IMR-90 (cell line): Measurements from ENCODE around the gene PKD1L1.

ENCODE experiments used
- CTCF ChIP-seq: conservative IDR thresholded peaks from 2 replicates; pipeline ENCODE4 v1.5.1; 2012; ENCODE audit warnings: mild to moderate bottlenecking, low read depth, low read length, improper control_type of control experiment
- RAD21 ChIP-seq: IDR thresholded peaks from 2 replicates; pipeline ENCODE4 v1.6.1; 2012; ENCODE audit warnings: low read length, improper control_type of control experiment
- USF2 ChIP-seq: fragments of 150-350 bp; IDR thresholded peaks from 2 replicates; pipeline ENCODE4 v1.6.1; 2017; ENCODE audit warnings: mild to moderate bottlenecking, antibody characterized with exemption, low read length, low read depth

GRCh38 chr7:47906883-47907282 is 41.4 kb downstream of the PKD1L1 start:
- no peak for TF ChIP-seq CTCF
- TF ChIP-seq RAD21 = no peak
- no peak for TF ChIP-seq USF2
